Measurements from ENCODE around the gene EXOC3L1. TPM values are rescaled to one million over a fixed set of nuclear protein-coding genes. Genes with fewer than 3 reads are reported as not detected.

Gene EXOC3L1
- total RNA-seq, 2 experiments from 2014 or later = 0.23 TPM; not detected in 1

GRCh38 chr16:67196881-67197280 is 6.9 kb upstream of the EXOC3L1 start:
- intact Hi-C loops (cut with micrococcal nuclease) = no loop called here
- no peak for ATAC-seq
- TF ChIP-seq CTCF (IDR thresholded peaks at IDR 0.05) = no peak
- DNase-seq = no peak
- ChIA-PET CTCF (interaction anchor here (0.9 to 2.4 kb wide), 6 partner anchors 12 to 185 kb away, joined by 3 to 15 read pairs (median 6); no protein-coding TSS in a partner anchor), POLR2A (interaction anchor here (0.5 to 1.8 kb wide), 4 partner anchors 11 to 1343 kb away, joined by 3 to 8 read pairs (median 5); partner anchors contain the start of gene TMEM208)
- Mint-ChIP-seq H3K4me3 (no peak overlapping the region), H3K9me3 (no peaks in the 10 kb centered on the region), H3K27ac (no peak overlapping the region), H3K36me3 (ENCODE audit: low read depth) (peaks cover 64% of the 10 kb centered on the region), H3K4me1 (ENCODE audit: low read depth) (peaks cover 41% of the 10 kb centered on the region), H3K27me3 (no peaks in the 10 kb centered on the region)

- CTCF ChIA-PET = interaction anchor here (1.2 kb wide), 1 partner anchor 31 kb away, joined by 5 read pairs; no protein-coding TSS in a partner anchor
- Mint-ChIP-seq H3K9me3 (no peaks in the 10 kb centered on the region), H3K27me3 (no peaks in the 10 kb centered on the region), H3K4me1 (ENCODE audit: low read depth) (peaks cover 45% of the 10 kb centered on the region), H3K27ac (no peak overlapping the region), H3K4me3 (no peak overlapping the region), H3K36me3 (ENCODE audit: low read depth) (peaks cover 61% of the 10 kb centered on the region)
- POLR2A ChIA-PET = interaction anchor here (1.5 kb wide), 1 partner anchor 31 kb away, joined by 4 read pairs; the partner anchor contains the start of gene TMEM208
- ATAC-seq (no peak), DNase-seq (no peak)
- TF ChIP-seq CTCF (IDR thresholded peaks at IDR 0.05) = no peak
- intact Hi-C loops (cut with micrococcal nuclease) = no loop called here
Observed at GRCh38 chr16:67195676-67196075, 5.7 kb upstream of the EXOC3L1 start.

GRCh38 chr16:67194260-67194659 is 4.3 kb upstream of the EXOC3L1 start:
- Mint-ChIP-seq H3K4me1 (ENCODE audit: low read depth) (peaks cover 45% of the 10 kb centered on the region), H3K27ac (peak overlapping the region; percentile 87), H3K4me3 (peak overlapping the region; percentile 93), H3K9me3 (no peaks in the 10 kb centered on the region), H3K36me3 (ENCODE audit: low read depth) (peaks cover 52% of the 10 kb centered on the region), H3K27me3 (no peaks in the 10 kb centered on the region)
- ChIA-PET POLR2A (interaction anchor here (1.0 to 2.2 kb wide), 8 partner anchors 9 to 49 kb away, joined by 3 to 9 read pairs (median 4); partner anchors contain the start of genes FBXL8 and TRADD), CTCF (interaction anchor here (0.5 to 1.1 kb wide), 4 partner anchors 9 to 206 kb away, joined by 3 read pairs; no protein-coding TSS in a partner anchor)
- TF ChIP-seq CTCF (IDR thresholded peaks at IDR 0.05) = no peak
- no peak for DNase-seq
- intact Hi-C loops (cut with micrococcal nuclease) = no loop called here
- ATAC-seq = no peak

GRCh38 chr16:67193536-67193935 is 3.6 kb upstream of the EXOC3L1 start:
- Mint-ChIP-seq H3K9me3 (no peaks in the 10 kb centered on the region), H3K4me3 (peak overlapping the region; percentile 93), H3K27ac (peak overlapping the region; percentile 87), H3K4me1 (ENCODE audit: low read depth) (peaks cover 45% of the 10 kb centered on the region), H3K27me3 (no peaks in the 10 kb centered on the region), H3K36me3 (ENCODE audit: low read depth) (peaks cover 51% of the 10 kb centered on the region)
- intact Hi-C loops (cut with micrococcal nuclease) = loop anchor here (2.0 kb wide), 1 partner anchor 51 kb away; no protein-coding TSS in a partner anchor
- ChIA-PET POLR2A (interaction anchor here (1.0 to 2.2 kb wide), 8 partner anchors 10 to 50 kb away, joined by 3 to 9 read pairs (median 4); partner anchors contain the start of genes FBXL8 and TRADD), CTCF (interaction anchor here (0.5 to 1.7 kb wide), 7 partner anchors 9 to 215 kb away, joined by 3 to 6 read pairs (median 3); partner anchors contain the start of genes FHOD1 and TMEM208)
- no peak for DNase-seq
- no peak for ATAC-seq
- TF ChIP-seq CTCF (IDR thresholded peaks at IDR 0.05) = no peak

- peaks cover 45% of the 10 kb centered on the region for H3K4me1 Mint-ChIP-seq (ENCODE audit: low read depth)
- intact Hi-C loops (cut with micrococcal nuclease) = loop anchor here (2.0 kb wide), 1 partner anchor 52 kb away; no protein-coding TSS in a partner anchor
- H3K27me3 Mint-ChIP-seq = no peaks in the 10 kb centered on the region
- peaks cover 45% of the 10 kb centered on the region for H3K36me3 Mint-ChIP-seq (ENCODE audit: low read depth)
- H3K4me3 Mint-ChIP-seq = peak overlapping the region; percentile 93
- DNase-seq = no peak
- H3K27ac Mint-ChIP-seq = peak overlapping the region; percentile 87
- no peak for ATAC-seq
- H3K9me3 Mint-ChIP-seq = no peaks in the 10 kb centered on the region
- no peak for TF ChIP-seq CTCF (IDR thresholded peaks at IDR 0.05)
- ChIA-PET CTCF (interaction anchor here (1.0 to 1.7 kb wide), 7 partner anchors 34 to 240 kb away, joined by 3 to 6 read pairs (median 3); partner anchors contain the start of genes FHOD1 and TMEM208), POLR2A (interaction anchor here (0.6 to 2.2 kb wide), 8 partner anchors 16 to 43 kb away, joined by 3 to 9 read pairs (median 4); no protein-coding TSS in a partner anchor)
Observed at GRCh38 chr16:67192781-67193361, 2.9 kb upstream of the EXOC3L1 start.
